NCI-H69 (cell line): Measurements from ENCODE around the gene ZBTB7C.

Experiments
- DNase-seq: peaks from one replicate; lab custom pipeline; 2025; lab: John Stamatoyannopoulos, UW

Gene ZBTB7C

DNA sequence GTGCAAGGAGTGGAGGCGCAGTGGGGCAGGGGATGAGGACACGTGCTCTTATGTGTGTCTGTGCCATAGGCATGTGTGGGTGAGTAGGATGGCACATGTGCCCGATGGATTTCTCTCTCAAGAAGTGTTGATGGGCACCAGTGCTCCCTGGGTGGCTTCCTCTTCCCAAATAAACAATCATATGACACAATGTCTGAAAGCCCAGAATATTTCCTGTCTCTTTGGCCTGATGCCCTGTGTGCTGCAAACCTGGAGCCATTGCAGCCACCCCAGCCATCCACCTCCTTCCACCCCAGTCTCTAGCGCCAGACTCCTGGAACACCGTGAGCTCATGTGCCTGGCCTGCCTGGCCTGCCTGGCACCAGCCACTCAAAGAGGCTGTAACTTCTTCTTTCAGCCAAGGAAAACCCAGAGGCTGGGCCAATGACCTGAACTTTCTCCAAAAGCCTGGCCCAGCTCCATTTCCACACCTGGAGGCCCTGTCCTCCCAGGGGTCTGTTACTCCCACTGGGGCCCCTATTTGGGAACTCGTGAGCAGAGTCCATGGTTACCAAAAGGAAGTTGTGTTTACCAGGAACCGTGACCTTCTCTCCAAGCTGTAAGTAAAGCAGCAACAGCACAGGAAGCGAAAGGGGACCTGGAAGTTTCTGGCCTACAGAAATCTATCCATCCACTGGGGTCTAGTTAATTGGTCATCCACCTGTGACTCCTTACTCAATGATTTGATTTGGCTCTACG is 9.5 kb upstream of the ZBTB7C start:
- DNase-seq: peak; percentile 74

DNA sequence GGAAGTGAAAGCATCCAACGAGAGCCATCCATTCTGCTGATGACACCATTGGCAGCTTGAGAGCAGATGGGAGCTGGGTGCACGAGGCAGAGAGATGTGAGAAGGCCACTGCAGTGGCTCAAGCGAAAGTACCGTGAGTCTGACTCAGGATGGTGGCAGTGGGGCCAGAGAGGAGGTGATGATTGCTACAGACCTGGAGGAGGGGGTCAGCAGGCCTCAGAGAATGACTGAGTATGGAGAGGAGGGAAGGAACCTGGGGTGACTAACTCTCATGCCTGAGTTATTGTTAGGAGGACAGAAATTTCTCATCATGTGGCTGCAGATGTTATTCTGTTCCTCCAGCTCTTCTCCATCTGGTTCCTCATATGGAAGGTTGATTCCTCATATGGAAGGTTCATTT is 8.8 kb upstream of the ZBTB7C start:
- DNase-seq: no peak

DNA sequence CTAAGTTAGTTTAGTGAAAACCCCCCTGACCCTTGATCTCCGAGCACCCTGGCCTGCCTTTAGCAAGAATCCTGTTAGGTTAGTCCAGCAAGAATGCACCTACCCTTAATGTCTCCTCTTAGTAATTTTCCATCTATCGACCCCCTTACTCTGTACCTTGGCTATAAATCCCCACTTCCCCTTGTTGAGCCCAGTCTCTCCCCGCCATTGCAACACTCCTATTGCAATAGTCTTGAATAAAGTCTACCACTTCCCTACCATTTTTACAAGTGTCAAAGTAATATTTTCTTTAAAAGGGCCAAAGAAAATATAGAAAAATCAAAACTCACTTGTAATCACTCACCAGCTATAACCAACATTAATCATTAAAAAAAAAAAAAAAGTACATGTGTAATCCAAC is 4.2 kb upstream of the ZBTB7C start:
- DNase-seq: no peak

DNA sequence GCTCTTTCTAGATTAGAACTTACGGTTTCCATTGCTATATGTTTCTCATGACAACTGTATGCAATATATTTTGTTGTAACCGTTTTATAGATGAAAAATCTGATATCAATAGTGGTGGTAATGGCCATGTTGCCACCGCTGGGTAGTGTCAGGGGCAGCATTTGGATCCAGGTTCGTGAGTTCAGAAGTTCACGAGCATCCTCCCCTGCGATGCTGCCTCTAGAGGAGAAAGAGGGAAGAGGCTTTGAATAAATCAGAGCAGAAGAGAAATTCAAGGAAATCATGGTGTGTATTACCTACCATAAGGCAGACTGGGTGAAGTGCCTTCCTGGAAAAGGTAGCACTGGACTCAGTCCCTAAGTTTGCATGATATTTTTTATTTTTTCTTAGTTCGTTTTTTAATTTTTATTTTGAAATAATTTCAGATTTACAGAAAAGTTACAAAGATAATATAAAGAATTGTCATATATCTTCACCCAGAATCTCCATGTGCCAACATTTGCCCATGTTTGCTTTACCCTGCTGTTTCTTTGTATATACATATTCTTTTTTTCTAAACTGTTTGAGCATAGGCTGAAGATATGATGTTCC is 3.3 kb upstream of the ZBTB7C start:
- peak; percentile 91 for DNase-seq

DNA sequence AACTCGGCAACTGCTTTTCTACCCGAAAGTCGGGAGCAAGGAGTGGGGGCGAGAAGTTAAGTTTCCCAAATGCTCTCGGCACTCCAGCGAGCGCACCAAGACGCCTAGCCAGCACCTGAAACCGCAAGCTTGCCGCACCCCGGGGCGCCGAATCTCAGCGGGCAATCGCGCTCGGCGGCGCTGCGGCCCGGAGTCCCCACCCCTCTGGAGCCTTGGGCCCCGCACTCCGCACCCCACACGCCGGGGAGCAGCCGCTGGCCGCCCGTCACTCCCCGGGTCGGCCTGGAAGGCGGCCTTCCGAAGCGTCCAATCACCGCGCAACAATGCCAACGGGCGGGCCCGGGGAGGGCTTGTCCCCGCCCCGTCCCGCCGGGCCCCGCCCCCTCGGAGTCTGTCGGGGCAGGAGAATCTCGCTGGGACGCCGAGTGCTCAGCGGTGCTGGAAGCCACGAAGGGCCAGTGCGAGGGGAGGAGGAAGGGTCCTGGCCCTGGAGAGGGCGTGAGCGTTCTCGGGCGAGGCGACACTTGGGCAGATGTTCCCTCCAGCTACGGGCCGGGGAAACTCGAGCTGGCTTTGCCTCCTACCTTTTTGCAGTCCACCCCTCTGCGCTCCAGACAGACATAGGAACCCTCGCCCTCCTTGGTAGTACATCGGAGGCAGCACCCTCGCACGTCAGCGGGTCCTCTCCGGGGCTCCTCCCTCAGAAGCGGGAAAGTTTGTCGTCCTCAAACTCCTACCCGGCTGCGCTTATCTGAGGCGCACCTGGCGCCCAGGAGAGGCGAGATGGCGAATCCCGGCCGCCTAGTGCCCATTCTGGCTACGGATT is 1.1 kb upstream of the ZBTB7C start:
- peak; percentile 98 for DNase-seq

DNA sequence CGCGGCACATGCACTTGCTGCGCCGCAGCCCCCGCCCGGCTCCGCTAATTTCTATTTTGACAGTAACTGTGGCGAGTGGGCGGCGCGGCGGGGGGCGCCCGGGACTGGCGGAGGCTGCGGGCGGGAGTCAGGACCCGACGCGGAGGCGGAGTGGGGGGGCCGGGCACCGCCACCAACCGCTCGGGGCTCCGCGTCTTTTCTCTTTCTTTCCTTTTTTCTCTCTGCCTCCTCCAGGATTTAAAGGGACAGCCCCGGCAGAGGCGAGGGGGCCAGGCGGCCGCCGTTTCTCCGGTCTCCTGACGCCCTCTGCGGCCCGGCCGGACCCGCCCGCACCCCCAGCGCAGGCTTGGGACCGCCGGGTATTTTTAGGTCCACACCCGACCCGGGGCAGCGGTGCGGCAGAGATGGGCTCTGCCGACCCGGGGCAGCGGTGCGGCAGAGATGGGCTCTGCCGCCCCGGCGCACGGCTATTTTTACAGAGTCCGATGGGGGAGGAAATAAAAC is 460 bp upstream of the ZBTB7C start:
- peak; percentile 93 for DNase-seq

DNA sequence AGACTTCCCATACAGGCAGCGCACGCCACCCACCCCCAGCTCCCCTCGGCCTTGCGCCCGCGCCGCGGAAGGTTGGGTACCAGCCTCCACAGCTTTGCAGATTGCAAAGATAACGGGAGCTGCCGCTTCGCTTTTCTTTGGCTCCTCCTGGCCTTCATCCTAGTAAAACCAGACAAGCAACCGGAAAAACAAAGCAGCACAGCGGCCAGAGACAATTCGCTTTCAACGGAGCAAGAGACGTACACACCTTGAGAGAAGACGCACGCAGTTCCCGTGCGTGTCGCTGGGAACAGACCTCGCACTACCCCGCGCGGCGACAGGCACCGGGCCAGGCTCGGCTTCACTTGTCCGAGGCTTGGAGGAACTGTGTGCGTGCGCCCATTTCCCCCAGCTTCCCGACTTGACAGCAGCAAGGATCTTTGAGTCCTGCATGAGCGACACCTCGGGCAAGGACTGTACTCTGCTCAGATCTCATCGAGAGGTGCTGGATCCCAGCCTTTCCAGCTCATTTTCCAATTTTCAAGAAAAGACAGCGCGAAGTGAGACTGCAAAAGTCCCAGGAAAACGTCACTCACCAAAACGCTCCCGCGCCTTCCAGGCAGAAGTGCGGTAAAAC is 964 bp downstream of the ZBTB7C start:
- peak; percentile 70 for DNase-seq

DNA sequence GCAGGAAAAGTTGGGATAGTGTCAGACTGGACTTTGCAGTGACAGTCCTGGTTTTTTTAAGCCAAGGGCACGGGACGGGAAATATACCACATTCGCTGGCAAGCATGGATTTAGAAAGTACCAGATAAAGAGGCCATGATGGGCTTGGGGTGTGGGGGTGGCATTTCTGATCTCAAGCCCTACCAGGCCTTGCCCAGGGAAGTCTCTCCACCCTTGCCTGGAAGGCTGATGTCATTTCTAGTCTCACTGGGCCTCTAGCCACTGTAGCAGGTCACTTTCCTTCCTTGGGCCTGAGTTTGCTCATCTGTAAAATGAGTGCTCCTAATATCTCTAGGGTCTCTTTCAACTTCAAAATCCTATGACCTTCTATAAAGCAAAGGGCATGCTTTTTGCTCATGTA is 1.8 kb downstream of the ZBTB7C start:
- DNase-seq: no peak

DNA sequence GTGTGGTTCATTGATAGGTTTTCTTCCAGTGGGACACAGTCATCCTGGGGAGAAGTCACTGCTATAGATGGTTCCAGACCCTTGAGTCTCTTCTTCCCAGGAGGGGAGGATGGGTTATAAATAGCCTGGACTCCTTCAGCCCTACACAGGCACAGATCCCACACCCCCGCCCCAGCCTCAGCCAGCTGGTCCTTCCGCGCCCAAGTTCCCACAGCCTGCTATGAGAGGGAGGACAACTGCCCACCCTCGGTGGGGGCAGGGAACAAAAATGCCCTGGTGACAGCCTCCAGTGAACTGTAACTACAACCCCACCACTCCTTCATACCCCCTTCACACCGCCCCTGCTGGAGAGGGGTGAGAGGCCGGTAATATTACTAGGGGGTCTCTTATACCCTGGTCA is 3.2 kb downstream of the ZBTB7C start:
- no peak for DNase-seq

DNA sequence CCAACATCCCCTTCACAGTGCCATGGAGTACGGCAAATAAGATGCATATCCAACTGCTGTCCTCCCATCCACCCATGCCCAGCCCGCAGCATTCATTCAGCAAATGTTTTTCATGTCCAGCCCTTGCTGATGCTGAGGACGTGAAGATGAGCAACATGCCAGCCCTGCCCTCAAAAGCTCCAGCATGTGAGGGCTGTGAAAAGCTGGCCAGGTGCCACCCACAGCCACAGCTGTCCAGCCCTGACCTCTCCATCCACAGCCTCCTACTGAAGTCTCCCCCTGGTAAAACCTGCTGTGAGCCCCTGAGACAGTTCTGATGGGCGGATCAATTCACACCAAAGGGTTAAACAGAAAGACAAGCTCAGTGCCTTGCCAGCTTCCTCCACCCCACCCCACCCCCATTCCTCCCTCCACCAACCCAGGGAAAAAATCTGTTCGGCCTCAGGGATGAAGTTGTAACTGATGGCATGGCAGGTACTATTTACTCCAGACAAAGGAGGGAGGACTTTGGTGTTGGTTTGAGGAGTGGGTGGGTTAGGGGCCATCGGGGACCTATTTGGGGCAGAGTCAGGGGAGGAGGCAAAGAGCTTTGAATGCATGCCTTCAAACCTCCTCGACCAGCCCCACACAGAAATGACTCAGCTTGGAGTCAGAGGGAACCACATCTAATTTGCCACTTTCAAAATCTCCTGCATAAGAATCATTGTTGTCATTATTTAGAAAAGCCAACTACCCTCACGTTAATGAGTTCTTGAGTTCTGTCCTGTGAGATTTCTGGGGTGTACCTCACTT is 4.3 kb downstream of the ZBTB7C start:
- DNase-seq: peak; percentile 61

DNA sequence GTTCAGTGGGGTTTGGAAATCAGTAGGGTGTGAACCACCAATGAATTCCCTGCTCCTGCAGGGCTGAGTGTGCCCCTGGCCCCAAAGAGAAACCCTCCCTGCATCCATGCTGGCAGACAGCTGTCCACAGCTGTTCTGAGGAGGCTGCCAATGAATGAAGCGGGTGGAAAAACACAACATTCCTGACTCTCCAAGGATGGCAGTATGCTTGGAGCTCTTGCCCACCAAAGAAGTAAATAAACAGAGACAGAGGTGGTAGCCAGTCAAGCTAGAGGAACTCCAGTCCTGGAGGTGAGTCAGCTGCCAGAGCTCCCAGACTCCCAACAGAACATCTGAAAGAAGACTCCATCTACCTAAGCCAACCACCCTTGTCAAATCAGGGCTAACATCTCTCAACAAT is 6.2 kb downstream of the ZBTB7C start:
- DNase-seq: peak; percentile 28

DNA sequence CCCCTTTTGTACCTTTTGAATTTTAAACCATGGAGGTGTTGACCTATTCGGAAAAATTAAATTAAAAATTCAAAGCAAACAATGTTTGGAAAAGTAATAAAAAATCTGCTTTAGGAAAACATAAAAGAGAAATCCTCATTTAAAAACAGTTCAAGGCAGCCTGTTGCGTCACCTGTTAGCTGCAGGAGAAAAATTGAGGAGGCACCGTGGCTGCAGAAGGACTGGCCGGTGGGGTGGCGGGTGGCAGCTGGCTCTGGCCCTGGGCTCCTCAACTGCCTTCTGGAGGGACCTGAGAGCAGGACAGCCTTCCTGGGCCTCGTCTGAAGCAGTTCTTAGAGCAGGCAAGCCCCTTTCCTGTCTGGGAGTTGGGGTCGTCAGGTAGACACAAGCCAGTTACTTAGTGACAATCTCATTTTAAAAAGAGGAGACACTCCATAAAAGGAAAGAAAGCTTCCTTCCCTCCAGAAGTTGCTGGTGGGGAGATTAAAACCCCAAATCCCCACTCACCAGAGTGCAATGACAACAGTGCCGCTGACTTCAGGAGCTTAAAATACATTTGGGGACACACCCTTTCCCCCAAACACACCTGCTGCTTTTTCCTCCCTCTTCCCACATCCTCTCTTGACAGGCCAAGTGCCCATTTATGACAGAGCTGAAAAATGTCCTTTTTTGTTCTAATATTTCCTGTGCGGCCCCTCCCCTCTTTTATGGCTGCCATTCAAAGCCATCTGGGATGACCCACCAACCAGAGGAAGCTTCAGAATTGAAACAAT is 9.7 kb downstream of the ZBTB7C start:
- DNase-seq: peak; percentile 56

DNA sequence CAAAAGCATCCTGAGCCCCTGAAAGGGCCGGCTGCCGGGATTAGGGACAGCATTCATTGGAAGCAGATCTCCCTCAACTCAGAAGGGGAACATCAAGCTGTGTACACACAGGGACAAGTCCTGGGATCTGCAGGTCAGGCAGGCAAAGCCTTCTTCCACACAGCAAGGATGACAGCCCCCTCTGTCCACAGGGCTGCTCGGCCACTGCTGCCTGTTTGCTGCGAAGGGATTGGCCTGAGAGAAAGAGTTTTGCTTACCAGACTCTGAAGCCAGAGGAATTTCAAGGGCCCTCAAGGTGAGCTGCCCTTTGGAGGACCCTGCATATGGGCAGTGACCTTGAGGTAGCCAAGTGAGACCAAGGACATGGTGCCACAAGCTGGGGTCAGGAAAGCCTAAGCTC is 11.1 kb downstream of the ZBTB7C start:
- DNase-seq: no peak

DNA sequence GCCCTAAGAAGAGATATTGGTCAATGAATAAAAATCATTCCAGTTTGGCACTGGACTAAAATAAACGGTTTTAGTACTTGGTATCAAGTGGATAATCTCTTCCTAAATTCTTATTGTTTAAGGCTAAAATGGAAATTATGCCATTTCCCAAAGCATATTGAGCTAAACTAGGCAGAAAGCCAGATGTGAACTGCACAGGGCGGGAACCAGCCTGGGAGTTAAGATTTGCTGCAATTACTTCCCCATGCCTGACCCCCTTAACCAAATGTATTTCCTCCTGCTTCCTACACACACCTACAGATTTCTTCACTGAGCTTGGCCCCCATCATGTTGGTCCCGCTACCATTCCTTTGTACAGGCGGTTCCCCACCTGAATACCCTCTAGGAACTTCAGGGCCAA is 12.2 kb downstream of the ZBTB7C start:
- DNase-seq: no peak

DNA sequence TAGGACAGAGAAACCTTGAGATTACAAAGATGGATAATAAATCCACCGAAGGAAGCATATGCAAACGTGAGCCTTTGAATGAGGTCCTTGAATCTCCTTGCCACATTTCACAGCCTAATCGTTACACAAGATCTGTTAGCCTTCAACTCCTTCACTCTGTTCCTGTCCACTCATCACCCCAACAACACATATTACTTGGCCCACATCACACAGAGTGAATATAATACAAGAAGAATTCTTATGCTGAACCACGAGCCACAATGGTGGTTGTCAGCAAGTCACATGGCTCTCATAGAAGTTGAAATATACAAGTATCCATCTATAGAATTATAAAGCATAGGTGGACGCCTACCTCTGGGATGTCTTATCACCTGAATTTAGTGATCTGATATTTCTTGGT is 12.6 kb downstream of the ZBTB7C start:
- no peak for DNase-seq

DNA sequence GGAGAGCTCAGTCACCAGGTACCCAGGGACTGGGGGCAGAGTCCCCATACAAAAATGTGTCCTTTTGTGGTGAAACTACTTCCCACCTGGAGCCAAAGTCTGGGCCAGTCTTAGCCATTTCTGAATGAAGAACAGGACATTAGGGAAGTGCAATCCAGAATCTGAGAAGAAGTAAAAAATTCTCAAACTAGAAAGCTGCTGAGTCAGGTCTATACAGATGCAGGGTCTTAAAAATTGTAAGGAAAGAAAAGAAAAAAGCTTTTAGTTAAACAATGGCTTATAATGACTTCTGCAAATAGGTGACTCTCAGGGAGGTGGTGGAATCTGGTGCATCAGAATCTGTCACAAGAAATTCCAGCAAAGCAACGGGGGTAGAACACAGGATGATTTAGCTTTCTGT is 13.5 kb downstream of the ZBTB7C start:
- no peak for DNase-seq

DNA sequence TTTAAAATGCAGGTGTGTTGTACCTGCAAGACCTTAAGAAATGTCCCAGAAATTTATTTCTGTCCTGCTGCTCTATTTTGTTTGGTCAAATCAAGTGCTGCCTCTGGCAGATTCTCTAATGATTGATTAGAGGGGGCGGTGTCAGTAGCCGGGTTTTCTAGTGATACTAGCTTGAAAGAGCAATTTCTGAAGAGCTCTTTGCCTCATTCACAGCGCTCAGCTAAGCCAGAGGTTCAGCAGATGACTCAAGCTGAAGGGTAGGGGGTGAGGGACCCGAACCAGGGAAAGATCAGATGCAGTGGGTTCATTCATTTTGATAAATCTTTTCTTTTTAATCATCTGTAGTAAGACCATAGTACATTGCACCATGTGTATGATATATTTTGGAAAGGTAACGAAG is 15.0 kb downstream of the ZBTB7C start:
- no peak for DNase-seq

DNA sequence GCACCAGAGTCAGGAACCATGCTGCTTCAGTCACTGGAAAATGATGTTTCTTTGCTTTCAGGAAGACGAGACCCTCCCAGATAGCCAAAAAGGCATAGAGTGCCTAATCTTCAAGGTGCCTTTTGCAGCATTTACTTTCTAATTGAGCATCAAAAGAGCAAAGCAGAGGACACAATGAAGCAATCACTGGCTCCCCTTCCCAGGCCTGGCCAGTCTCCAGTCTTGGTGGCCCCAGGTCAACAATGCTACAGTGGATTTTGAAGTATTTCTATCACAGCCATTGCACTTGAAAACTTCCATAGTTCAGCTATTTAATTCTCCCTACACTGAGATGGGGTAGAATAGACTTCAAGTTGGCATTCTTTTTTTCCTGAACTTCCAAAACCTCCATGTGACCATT is 15.4 kb downstream of the ZBTB7C start:
- no peak for DNase-seq

DNA sequence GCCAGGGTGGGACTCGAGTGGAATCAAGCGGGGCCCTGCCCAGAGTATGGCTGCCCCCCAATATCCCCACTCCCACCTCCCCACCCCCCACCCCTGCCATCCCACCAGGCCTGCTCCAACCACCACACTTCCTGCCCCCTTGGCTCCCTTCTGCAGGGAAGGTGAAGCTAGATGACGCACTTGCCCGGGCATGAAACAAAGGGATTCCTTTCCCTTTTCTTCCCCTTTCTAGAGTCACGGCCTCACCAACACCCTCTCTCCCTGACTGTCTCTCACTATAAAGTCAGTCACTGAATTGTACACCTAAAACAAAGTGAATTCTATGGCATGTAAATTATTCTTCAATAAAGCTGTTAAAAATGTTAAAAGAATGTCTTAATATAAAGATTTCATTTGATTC is 16.0 kb downstream of the ZBTB7C start:
- no peak for DNase-seq

DNA sequence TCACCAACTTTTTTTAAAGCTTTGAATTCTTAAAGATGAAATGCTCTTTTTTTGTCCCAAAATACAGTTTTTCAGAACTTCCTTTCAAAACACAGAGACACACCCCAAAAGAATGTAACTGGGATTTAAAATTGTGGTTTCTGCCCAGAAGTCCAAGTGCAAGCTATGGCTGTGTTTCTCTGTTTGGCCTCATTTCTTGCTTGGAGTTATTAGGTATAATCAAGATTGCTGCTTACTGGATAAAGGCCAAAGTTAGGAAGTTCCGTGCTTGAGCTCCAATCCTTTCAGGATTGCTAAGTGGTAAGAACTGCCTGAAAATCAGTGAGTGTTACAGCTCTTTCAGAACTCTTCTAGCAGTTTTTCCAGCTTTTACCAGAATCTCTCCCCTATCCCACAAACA is 16.9 kb downstream of the ZBTB7C start:
- no peak for DNase-seq

DNA sequence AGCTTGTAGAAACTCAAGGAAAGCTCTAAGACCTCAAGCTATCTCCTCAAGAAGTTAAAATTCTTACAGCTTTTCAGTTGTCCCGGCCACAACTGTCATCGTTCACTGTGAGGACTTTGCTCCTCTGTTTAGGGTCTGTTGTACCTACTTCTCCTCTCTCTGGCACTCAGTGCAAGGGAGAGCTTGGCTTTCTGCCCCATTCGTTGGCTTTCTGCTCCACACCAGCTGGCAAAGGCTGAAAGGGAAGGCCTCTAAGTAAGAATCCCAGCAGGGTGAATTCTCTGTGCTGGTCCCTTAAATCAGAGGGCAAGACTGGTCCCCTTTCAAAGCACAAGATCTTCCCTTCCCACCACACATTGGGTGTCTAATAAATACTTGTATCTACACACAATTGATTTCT is 17.3 kb downstream of the ZBTB7C start:
- DNase-seq: peak; percentile 47
